GM21717 (cell line): ENCODE results near the gene LRRC25.
"Not testable (repeated sequence)": the region's sequence is repeated elsewhere in the genome, so short reads cannot be mapped to it uniquely, and the experiment has no call there.

Experiments used
- ATAC-seq: cut with Tn5 transposase; IDR thresholded peaks from one replicate; pipeline ENCODE4 v1.9.1; 2021; ENCODE audit warnings: mild to moderate bottlenecking, moderate library complexity; ENCODE audit not compliant: unreplicated experiment

LRRC25 gene

GRCh38 chr19:18408053-18408476 is 10.6 kb upstream of the LRRC25 start:
- ATAC-seq: no peak

GRCh38 chr19:18406749-18407148 is 9.3 kb upstream of the LRRC25 start:
- no peak for ATAC-seq

GRCh38 chr19:18405754-18406153 is 8.3 kb upstream of the LRRC25 start:
- not testable (repeated sequence) for ATAC-seq

GRCh38 chr19:18402455-18403248 is 5.2 kb upstream of the LRRC25 start:
- not testable (repeated sequence) for ATAC-seq

- no peak for ATAC-seq
Observed at GRCh38 chr19:18401580-18402112, 4.2 kb upstream of the LRRC25 start.

GRCh38 chr19:18399008-18399407 is 1.6 kb upstream of the LRRC25 start:
- no peak for ATAC-seq

GRCh38 chr19:18396471-18397241 is 766 bp downstream of the LRRC25 start:
- ATAC-seq: no peak

GRCh38 chr19:18393836-18394235 is 3.6 kb downstream of the LRRC25 start:
- ATAC-seq: no peak

GRCh38 chr19:18392926-18393325 is 4.5 kb downstream of the LRRC25 start:
- ATAC-seq: no peak

- no peak for ATAC-seq
Observed at GRCh38 chr19:18392417-18392816, 5.0 kb downstream of the LRRC25 start.

- no peak for ATAC-seq
Observed at GRCh38 chr19:18391509-18392075, 5.8 kb downstream of the LRRC25 start.

- ATAC-seq: no peak
Observed at GRCh38 chr19:18390065-18390907, 7.1 kb downstream of the LRRC25 start.

GRCh38 chr19:18389726-18390064 is 7.7 kb downstream of the LRRC25 start:
- ATAC-seq: no peak

GRCh38 chr19:18388960-18389725 is 8.3 kb downstream of the LRRC25 start:
- no peak for ATAC-seq

GRCh38 chr19:18388100-18388959 is 9.1 kb downstream of the LRRC25 start:
- no peak for ATAC-seq

GRCh38 chr19:18386543-18387271 is 10.7 kb downstream of the LRRC25 start:
- ATAC-seq: no peak

GRCh38 chr19:18385675-18386542 is 11.5 kb downstream of the LRRC25 start, which contains the start of gene GDF15:
Gene GDF15, plus strand, starts transcription at chr19:18386158. Its CDS starts 32 bp downstream, at chr19:18386190.
- no peak for ATAC-seq
